IMR-90 (cell line): Measurements from ENCODE around the gene OR6N2. TPM values are rescaled to one million over a fixed set of nuclear protein-coding genes. Genes with fewer than 3 reads are reported as not detected.

Experiments
- ATAC-seq: fragments of 200-7000 bp; cut with Tn5 transposase; 2 replicates; pipeline ENCODE4 v1.9.1; 2020; ENCODE audit warnings: low read depth, mild to moderate bottlenecking, moderate library complexity
- BruUV-seq: library from RNA; stranded (reverse); fragments of 400-500 nt; replicated peaks from 2 replicates; lab custom pipeline; 2021; lab: Mats Ljungman, UMichigan
- CTCF ChIA-PET: fragments of 300-600 bp; formaldehyde crosslinking; extraction: SDS; loops from one replicate; lab custom pipeline; 2021; ENCODE audit warnings: antibody characterized with exemption; lab: Yijun Ruan, JAX
- POLR2A ChIA-PET: fragments of 300-600 bp; sonication (Branson Sonifier 250); formaldehyde crosslinking; loops from one replicate; lab custom pipeline; 2022; ENCODE audit warnings: antibody characterized with exemption; ENCODE audit not compliant: unreplicated experiment; lab: Charles Lee
- DNase-seq: peaks from one replicate; pipeline ENCODE4 v3.0.0; 2013
- H2AFZ ChIP-seq: replicated peaks from 2 replicates; pipeline ENCODE3; 2013; ENCODE audit warnings: low read length, mild to moderate bottlenecking; ENCODE audit not compliant: poor library complexity
- H2AK5ac ChIP-seq: 2 replicates; pipeline ENCODE4 v1.6.1; 2013; ENCODE audit warnings: low read depth, low read length, inconsistent platforms
- H2AK9ac ChIP-seq: replicated peaks from 2 replicates; pipeline ENCODE3; 2013; ENCODE audit warnings: mild to moderate bottlenecking, low read depth, low read length, moderate library complexity; ENCODE audit not compliant: poor library complexity
- H2BK120ac ChIP-seq: 2 replicates; pipeline ENCODE4 v1.6.1; 2013; ENCODE audit warnings: low read depth, low read length, inconsistent platforms
- H2BK15ac ChIP-seq: 3 replicates; pipeline ENCODE4 v1.6.1; 2013; ENCODE audit warnings: low read depth, low read length, inconsistent platforms
- H2BK20ac ChIP-seq: 2 replicates; pipeline ENCODE4 v1.6.1; 2013; ENCODE audit warnings: low read depth, mild to moderate bottlenecking, inconsistent platforms, low read length, moderate library complexity
- H2BK5ac ChIP-seq: 2 replicates; pipeline ENCODE4 v1.6.1; 2013; ENCODE audit warnings: mild to moderate bottlenecking, low read depth, low read length, inconsistent platforms; ENCODE audit not compliant: poor library complexity, severe bottlenecking
- H3K14ac ChIP-seq: replicated peaks from 2 replicates; pipeline ENCODE4 v1.6.1; 2013; ENCODE audit warnings: low read depth, low read length, inconsistent platforms
- H3K18ac ChIP-seq: 2 replicates; pipeline ENCODE4 v1.6.1; 2013; ENCODE audit warnings: low read depth, low read length, control low read depth
- H3K23ac ChIP-seq: 2 replicates; pipeline ENCODE4 v1.6.1; 2013; ENCODE audit warnings: low read depth, low read length, inconsistent platforms
- H3K27ac ChIP-seq: 2 replicates; pipeline ENCODE4 v1.5.1; 2013; ENCODE audit warnings: mild to moderate bottlenecking, control low read depth, low read length; ENCODE audit not compliant: insufficient read depth
- H3K27me3 ChIP-seq: 2 replicates; pipeline ENCODE4 v1.6.1; 2013; ENCODE audit warnings: low read length; ENCODE audit not compliant: control insufficient read depth, insufficient read depth
- H3K36me3 ChIP-seq: 2 replicates; pipeline ENCODE4 v1.6.1; 2013; ENCODE audit warnings: low read length, mixed read lengths; ENCODE audit not compliant: control insufficient read depth, insufficient read depth
- H3K4ac ChIP-seq: 2 replicates; pipeline ENCODE4 v1.6.1; 2013; ENCODE audit warnings: low read depth, low read length, inconsistent platforms
- H3K4me1 ChIP-seq: 2 replicates; pipeline ENCODE4 v1.6.1; 2013; ENCODE audit warnings: low read length, mixed read lengths; ENCODE audit not compliant: control insufficient read depth, insufficient read depth
- H3K4me2 ChIP-seq: 2 replicates; pipeline ENCODE4 v1.6.1; 2013; ENCODE audit warnings: low read depth, mild to moderate bottlenecking, control low read depth, low read length, moderate library complexity
- H3K4me3 ChIP-seq: 2 replicates; pipeline ENCODE4 v1.5.1; 2013; ENCODE audit warnings: low read depth, mild to moderate bottlenecking, control low read depth, low read length, moderate library complexity; ENCODE audit not compliant: insufficient read depth
- H3K56ac ChIP-seq: 2 replicates; pipeline ENCODE4 v1.6.1; 2013; ENCODE audit warnings: low read length, inconsistent platforms; ENCODE audit not compliant: insufficient read depth; ENCODE audit errors: extremely low read depth
- H3K79me1 ChIP-seq, 2 experiments: 2 replicates each; pipeline ENCODE4 v1.6.1; 2013; ENCODE audit warnings: low read length in 2 of 2, inconsistent platforms in 1 of 2, low read depth in 1 of 2
- H3K9ac ChIP-seq: 2 replicates; pipeline ENCODE4 v1.6.1; 2013; ENCODE audit warnings: low read depth, low read length, control low read depth
- H3K9me1 ChIP-seq: 2 replicates; pipeline ENCODE4 v1.6.1; 2013; ENCODE audit warnings: low read length, inconsistent platforms; ENCODE audit not compliant: insufficient read depth
- H3K9me3 ChIP-seq: 2 replicates; pipeline ENCODE4 v1.6.1; 2013; ENCODE audit warnings: low read length; ENCODE audit not compliant: control insufficient read depth, insufficient read depth
- H4K20me1 ChIP-seq: 2 replicates; pipeline ENCODE4 v1.6.1; 2013; ENCODE audit warnings: low read length, inconsistent platforms; ENCODE audit not compliant: insufficient read depth
- H4K5ac ChIP-seq: 2 replicates; pipeline ENCODE4 v1.6.1; 2013; ENCODE audit warnings: mild to moderate bottlenecking, low read depth, low read length, control low read depth
- H4K8ac ChIP-seq, 2 experiments: 2 replicates each; pipeline ENCODE4 v1.6.1; 2013; ENCODE audit warnings: low read depth in 2 of 2, low read length in 2 of 2, control low read depth in 1 of 2, inconsistent platforms in 1 of 2
- H4K91ac ChIP-seq: 2 replicates; pipeline ENCODE4 v1.6.1; 2013; ENCODE audit warnings: low read depth, low read length, inconsistent platforms; ENCODE audit not compliant: insufficient read depth
- BHLHE40 ChIP-seq: fragments of 150-350 bp; IDR thresholded peaks from 2 replicates; pipeline ENCODE4 v1.6.1; 2016; ENCODE audit warnings: mild to moderate bottlenecking, low read depth, low read length
- CEBPB ChIP-seq: IDR thresholded peaks from 2 replicates; pipeline ENCODE4 v1.6.1; 2012; ENCODE audit warnings: low read depth, low read length, improper control_type of control experiment
- CHD1 ChIP-seq: IDR thresholded peaks from 2 replicates; pipeline ENCODE4 v1.6.1; 2012; ENCODE audit warnings: low read depth, low read length, improper control_type of control experiment
- ELK1 ChIP-seq: fragments of 150-350 bp; IDR thresholded peaks from 2 replicates; pipeline ENCODE4 v1.6.1; 2016; ENCODE audit warnings: low read depth, mild to moderate bottlenecking, low read length, moderate library complexity, borderline replicate concordance
- FOS ChIP-seq: fragments of 150-350 bp; IDR thresholded peaks from 2 replicates; pipeline ENCODE4 v1.6.1; 2016; ENCODE audit warnings: low read depth, low read length
- MAFK ChIP-seq: IDR thresholded peaks from 2 replicates; pipeline ENCODE4 v1.6.1; 2012; ENCODE audit warnings: low read depth, low read length, improper control_type of control experiment
- MAZ ChIP-seq: IDR thresholded peaks from 2 replicates; pipeline ENCODE4 v1.6.1; 2012; ENCODE audit warnings: low read depth, mild to moderate bottlenecking, low read length, improper control_type of control experiment, moderate library complexity, borderline replicate concordance
- MXI1 ChIP-seq: IDR thresholded peaks from 2 replicates; pipeline ENCODE4 v1.6.1; 2012; ENCODE audit warnings: low read depth, mild to moderate bottlenecking, low read length, moderate library complexity, borderline replicate concordance
- NFE2L2 ChIP-seq: fragments of 150-350 bp; IDR thresholded peaks from 2 replicates; pipeline ENCODE4 v1.6.1; 2016; ENCODE audit warnings: low read depth, mild to moderate bottlenecking, low read length
- POLR2A ChIP-seq: IDR thresholded peaks from 2 replicates; pipeline ENCODE4 v1.6.1; 2012; ENCODE audit warnings: mild to moderate bottlenecking, low read depth, low read length
- RAD21 ChIP-seq: IDR thresholded peaks from 2 replicates; pipeline ENCODE4 v1.6.1; 2012; ENCODE audit warnings: low read length, improper control_type of control experiment
- RCOR1 ChIP-seq: IDR thresholded peaks from 2 replicates; pipeline ENCODE4 v1.6.1; 2012; ENCODE audit warnings: mild to moderate bottlenecking, low read length, improper control_type of control experiment; ENCODE audit not compliant: insufficient replicate concordance
- RFX5 ChIP-seq: IDR thresholded peaks from 2 replicates; pipeline ENCODE4 v1.8.0; 2012; ENCODE audit warnings: low read depth, mild to moderate bottlenecking, low read length, moderate library complexity
- USF2 ChIP-seq: fragments of 150-350 bp; IDR thresholded peaks from 2 replicates; pipeline ENCODE4 v1.6.1; 2017; ENCODE audit warnings: mild to moderate bottlenecking, antibody characterized with exemption, low read length, low read depth
- WGBS, 2 experiments: methylation state at CpG; one replicate each; pipeline versions ENCODE4 v1.1.5 to v1.1.7; 2013; ENCODE audit warnings: missing lambda C conversion rate in 2 of 2; ENCODE audit not compliant: insufficient read length in 1 of 2; ENCODE audit errors: extremely low coverage in 2 of 2; 5-methylcytosine and 5-hydroxymethylcytosine counted together
- dilution Hi-C: fragments of 300-500 bp; cut with HindIII; formaldehyde crosslinking; loops from one replicate; pipeline ENCODE4 v1.14.3; 2018; ENCODE audit warnings: low sequenced_read_pairs; ENCODE audit not compliant: unreplicated experiment
- in situ Hi-C: fragments of 300-500 bp; cut with MboI; formaldehyde crosslinking; loops from 3 replicates; pipeline ENCODE4 v1.14.3; 2019; ENCODE audit warnings: low sequenced_read_pairs, inconsistent platforms, mixed read lengths
- intact Hi-C: fragments of 100-400 bp; cut with micrococcal nuclease; formaldehyde crosslinking; loops from 2 replicates; pipeline ENCODE4 v1.10.0; 2022
- polyA plus RNA-seq, 3 experiments: library from polyadenylated mRNA; depleted of rRNA; stranded (reverse); fragments of >200 nt; gene quantifications; 2 replicates each; pipeline ENCODE4 v1.2.3, GENCODE V29; 2012; ENCODE audit warnings: low replicate concordance in 1 of 3
- total RNA-seq: library from RNA; depleted of rRNA; stranded (reverse); fragments of >200 nt; gene quantifications from 2 replicates; pipeline ENCODE4 v1.2.3, GENCODE V29; 2012

Gene OR6N2
- total and polyA plus RNA-seq, 2 of the 4 experiments (the other 2 are of a cell fraction): not detected

GRCh38 chr1:158771950-158772866 lies 8.8 kb downstream of the OR6N2 start, which contains the start of gene OR6N1 (continued):
- TF ChIP-seq MAFK: no peak

GRCh38 chr1:158754420-158754819 lies 26.6 kb downstream of the OR6N2 start, which contains the start of gene OR6K6:
Gene OR6K6 (plus strand): TSS chr1:158754720. CDS start chr1:158754888, 168 bp downstream.
- H3K4ac ChIP-seq: no peak within 1 kb of the TSS
- no peak within 1 kb of the TSS for H2BK120ac ChIP-seq
- H2BK15ac ChIP-seq: no peak within 1 kb of the TSS
- POLR2A ChIA-PET: no interaction called here
- H3K27ac ChIP-seq: no peak within 1 kb of the TSS
- intact Hi-C loops: no loop called here
- no peaks in the 10 kb centered on the region for H3K36me3 ChIP-seq
- no peak within 1 kb of the TSS for H2BK20ac ChIP-seq
- H4K8ac ChIP-seq: no peak within 1 kb of the TSS
- H3K9ac ChIP-seq: no peak within 1 kb of the TSS
- DNase-seq (no peak), ATAC-seq (no peak)
- no CpG with 5 or more reads among the region's 2 CpGs for WGBS, 2 experiments
- H3K4me2 ChIP-seq: no peak within 1 kb of the TSS
- H4K5ac ChIP-seq: no peak within 1 kb of the TSS
- H3K14ac ChIP-seq: no peak within 1 kb of the TSS
- no TSS peak for BruUV-seq
- H3K9me1 ChIP-seq: no peaks in the 10 kb centered on the region
- in situ Hi-C loops: no loop called here
- dilution Hi-C loops: no loop called here
- H4K20me1 ChIP-seq: no peaks in the 10 kb centered on the region
- no peaks in the 10 kb centered on the region for H3K4me1 ChIP-seq
- no peak within 1 kb of the TSS for H3K4me3 ChIP-seq
- no peaks in the 10 kb centered on the region for H3K27me3 ChIP-seq
- H2BK5ac ChIP-seq: no peak within 1 kb of the TSS
- H3K23ac ChIP-seq: no peak within 1 kb of the TSS
- H2AK9ac ChIP-seq: no peak within 1 kb of the TSS
- peaks cover 3% of the 10 kb centered on the region; the same call in 1 of the 2 replicates for H3K9me3 ChIP-seq
- H2AK5ac ChIP-seq: no peak within 1 kb of the TSS
- H4K91ac ChIP-seq: no peak within 1 kb of the TSS
- no peaks in the 10 kb centered on the region for H3K79me1 ChIP-seq
- H3K56ac ChIP-seq: no peak within 1 kb of the TSS
- H2AFZ ChIP-seq: no peak within 1 kb of the TSS
- CTCF ChIA-PET: no interaction called here
- no peak within 1 kb of the TSS for H3K18ac ChIP-seq
- TF ChIP-seq CEBPB (no peak), NFE2L2 (no peak), USF2 (no peak), MXI1 (no peak), RCOR1 (no peak), BHLHE40 (no peak), MAZ (no peak), POLR2A (no peak), RFX5 (no peak), FOS (no peak), RAD21 (no peak), CHD1 (no peak), ELK1 (no peak)
